ENCODE measurements around the gene PRKCE.

PRKCE gene

GRCh38 chr2:46170026-46170425 lies 518.6 kb downstream of the PRKCE start:
- no peak for DNase-seq (ENCODE audit: low spot score)

- no peak for DNase-seq (ENCODE audit: low spot score)
Measured at GRCh38 chr2:46170611-46171350, 519.3 kb downstream of the PRKCE start.

- DNase-seq (ENCODE audit: low spot score) = peak; percentile 28
Measured at GRCh38 chr2:46171411-46171953, 520.0 kb downstream of the PRKCE start.

- DNase-seq (ENCODE audit: low spot score) = peak; percentile 30
Measured at GRCh38 chr2:46171996-46172546, 520.6 kb downstream of the PRKCE start.

- no peak for DNase-seq (ENCODE audit: low spot score)
Measured at GRCh38 chr2:46173030-46173429, 521.6 kb downstream of the PRKCE start.

GRCh38 chr2:46173636-46174250 lies 522.3 kb downstream of the PRKCE start:
- no peak for DNase-seq (ENCODE audit: low spot score)

GRCh38 chr2:46174345-46175170 lies 523.1 kb downstream of the PRKCE start:
- peak; percentile 34 for DNase-seq (ENCODE audit: low spot score)

GRCh38 chr2:46175419-46175818 lies 523.9 kb downstream of the PRKCE start:
- no peak for DNase-seq (ENCODE audit: low spot score)

GRCh38 chr2:46177461-46178089 lies 526.1 kb downstream of the PRKCE start:
- DNase-seq (ENCODE audit: low spot score) = no peak

- DNase-seq (ENCODE audit: low spot score) = no peak
Measured at GRCh38 chr2:46179037-46179621, 527.7 kb downstream of the PRKCE start.

GRCh38 chr2:46180189-46180588 lies 528.7 kb downstream of the PRKCE start:
- DNase-seq (ENCODE audit: low spot score) = no peak

GRCh38 chr2:46181306-46181705 lies 529.8 kb downstream of the PRKCE start:
- DNase-seq (ENCODE audit: low spot score) = no peak

GRCh38 chr2:46181789-46182530 lies 530.5 kb downstream of the PRKCE start:
- DNase-seq (ENCODE audit: low spot score) = no peak

- DNase-seq (ENCODE audit: low spot score) = no peak
Measured at GRCh38 chr2:46183426-46183825, 532.0 kb downstream of the PRKCE start.

- DNase-seq (ENCODE audit: low spot score) = peak; percentile 16
Measured at GRCh38 chr2:46184794-46185583, 533.5 kb downstream of the PRKCE start.

GRCh38 chr2:46187112-46187618 lies 535.7 kb downstream of the PRKCE start:
- peak; percentile 78 for DNase-seq (ENCODE audit: low spot score)

GRCh38 chr2:46188041-46188716 lies 536.7 kb downstream of the PRKCE start:
- DNase-seq (ENCODE audit: low spot score) = peak; percentile 85

- DNase-seq (ENCODE audit: low spot score) = no peak
Measured at GRCh38 chr2:46193356-46193755, 541.9 kb downstream of the PRKCE start.

GRCh38 chr2:46193855-46194254 lies 542.4 kb downstream of the PRKCE start:
- DNase-seq (ENCODE audit: low spot score) = no peak
